Spleen (tissue), 11 donors: ENCODE data around the gene RMC1. TPM values are rescaled to one million over a fixed set of nuclear protein-coding genes. Genes with fewer than 3 reads are reported as not detected.

Experiments
- DNase-seq: peaks from one replicate; pipeline ENCODE4 v3.0.0-alpha.2; 2020
- H3K27ac ChIP-seq, 8 donors: fragments of 200-600 bp; sonication (generic) in 7 of 8; 1 replicate in 4 of 8; 2 replicates in 4 of 8; pipeline versions ENCODE4 v1.5.0 to v1.8.0; 2016 to 2021; ENCODE audit warnings: inconsistent platforms in 4 of 8, mild to moderate bottlenecking in 4 of 8, moderate library complexity in 1 of 8
- H3K27me3 ChIP-seq, 7 donors: fragments of 200-600 bp; sonication (generic) in 6 of 7; replicated peaks in 1 of 7; 1 replicate in 4 of 7; 2 replicates in 3 of 7; pipeline versions ENCODE4 v1.5.0 to v1.8.0; 2016 to 2021; ENCODE audit warnings: inconsistent platforms in 3 of 7, mild to moderate bottlenecking in 1 of 7
- H3K36me3 ChIP-seq, 6 donors: fragments of 200-600 bp; sonication (generic) in 5 of 6; 1 replicate in 4 of 6; 2 replicates in 2 of 6; pipeline versions ENCODE4 v1.5.0 to v1.8.0; 2016 to 2021; ENCODE audit warnings: inconsistent platforms in 2 of 6
- H3K4me1 ChIP-seq, 6 donors: fragments of 200-600 bp; sonication (generic) in 5 of 6; 1 replicate in 3 of 6; 2 replicates in 3 of 6; pipeline versions ENCODE4 v1.5.0 to v1.8.0; 2016 to 2021; ENCODE audit warnings: inconsistent platforms in 3 of 6
- H3K4me3 ChIP-seq, 8 donors: fragments of 200-600 bp; sonication (generic) in 7 of 8; 1 replicate in 4 of 8; 2 replicates in 4 of 8; pipeline versions ENCODE4 v1.5.0 to v1.8.0; 2016 to 2021; ENCODE audit warnings: inconsistent platforms in 4 of 8, mild to moderate bottlenecking in 4 of 8, moderate library complexity in 2 of 8
- H3K9me3 ChIP-seq, 8 donors: fragments of 200-600 bp; sonication (generic) in 7 of 8; 1 replicate in 4 of 8; 2 replicates in 4 of 8; pipeline versions ENCODE4 v1.5.0 to v1.8.0; 2016 to 2021; ENCODE audit warnings: inconsistent platforms in 4 of 8
- CTCF ChIP-seq, 11 experiments: fragments of 200-600 bp in 7 of 11; fragments of 450-650 bp in 4 of 11; sonication (generic) in 4 of 11; IDR thresholded peaks in 8 of 11; conservative IDR thresholded peaks in 3 of 11; 1 replicate in 7 of 11; 2 replicates in 4 of 11; pipeline versions ENCODE4 v1.4.0 to v1.8.0; 2016 to 2021; ENCODE audit warnings: antibody characterized with exemption in 11 of 11, inconsistent platforms in 4 of 11, mild to moderate bottlenecking in 1 of 11
- POLR2A ChIP-seq, 3 donors: fragments of 450-650 bp; IDR thresholded peaks; one replicate each; pipeline ENCODE4 v1.5.1; 2017; ENCODE audit warnings: antibody characterized with exemption in 3 of 3, mild to moderate bottlenecking in 1 of 3
- POLR2AphosphoS5 ChIP-seq, 3 donors: sonication (generic); formaldehyde crosslinking; IDR thresholded peaks; one replicate each; pipeline ENCODE4 v1.5.1; 2017; ENCODE audit warnings: antibody characterized with exemption in 3 of 3
- WGBS, 5 donors: extraction: QIAGEN DNeasy Blood & Tissue Kit in 3 of 5; methylation state at CpG; one replicate each; pipeline versions ENCODE4 v1.1.5 to v1.1.7; 2013 to 2018; 5-methylcytosine and 5-hydroxymethylcytosine counted together
- intact Hi-C: fragments of 100-400 bp; cut with DNase I; formaldehyde crosslinking; loops from one replicate; pipeline ENCODE4 v1.15.0; 2023; ENCODE audit warnings: low total_unique reads
- polyA plus RNA-seq, 3 donors: library from polyadenylated mRNA; stranded (reverse); fragments of 200-250 nt; gene quantifications; one replicate each; pipeline ENCODE4 v1.2.1, GENCODE V29; 2013
- total RNA-seq, 7 donors: library from RNA; depleted of rRNA in 3 of 7; stranded (reverse); fragments of >200 nt in 3 of 7; fragmentation: NEBNext Ultra II Directional in 4 of 7; extraction: Animal tissue kit (Norgen Biotek cat#: 25700) in 4 of 7; gene quantifications; one replicate each; pipeline versions ENCODE4 v1.1.0 to v1.2.1, GENCODE V29; 2016 to 2021
- donor health status: healthy with polysubstance abuse.
- donor health status: DM: no; HTN: no; CAD: no; lungs with moderate emphysema.
- donor health status: DM: no; HTN: no; CAD: no.
- donor health status: Bipolar disorder and iron deficiency.
- donor health status: healthy.
- donor health status: DM: no; HTN: no; CAD: no.
- donor health status: DM: yes; HTN: yes; CAD: no.

RMC1 gene
- total and polyA plus RNA-seq, 10 donors: 29.5 to 74.7 (median 45.2) TPM

- no peak for DNase-seq
- 93 to 96% (median 95%) methylated on average over 14 of the region's 14 CpGs for WGBS, 5 donors
Measured at GRCh38 chr18:23524213-23524707, 20.9 kb downstream of the RMC1 start.

GRCh38 chr18:23526501-23527063 lies 23.3 kb downstream of the RMC1 start:
- intact Hi-C loops: no loop called here
- H3K4me1 ChIP-seq: peaks cover 0 to 44% (median 8%) of the 10 kb centered on the region in 6 donors
- no peak for TF ChIP-seq POLR2A (IDR thresholded peaks at IDR 0.05)
- TF ChIP-seq CTCF (IDR thresholded peaks at IDR 0.05 in 8 of 11, conservative IDR thresholded peaks at IDR 0.05 in 3 of 11): no peak
- TF ChIP-seq POLR2AphosphoS5 (IDR thresholded peaks at IDR 0.05): no peak

More at GRCh38 chr18:23524213-23524707, 20.9 kb downstream of the RMC1 start:
- H3K36me3 ChIP-seq: peaks cover 6 to 100% (median 97%) of the 10 kb centered on the region in 6 donors
- H3K9me3 ChIP-seq: no peaks in the 10 kb centered on the region
- intact Hi-C loops: no loop called here
- peaks cover 0 to 37% (median 6%) of the 10 kb centered on the region in 6 donors for H3K4me1 ChIP-seq
- TF ChIP-seq POLR2AphosphoS5 (IDR thresholded peaks at IDR 0.05) (peak in 2 of 3 donors; percentile 24 to 58), POLR2A (IDR thresholded peaks at IDR 0.05) (no peak), CTCF (IDR thresholded peaks at IDR 0.05 in 8 of 11, conservative IDR thresholded peaks at IDR 0.05 in 3 of 11) (no peak)
- H3K4me3 ChIP-seq: no peak overlapping the region
- H3K27ac ChIP-seq: peak overlapping the region in 1 of 8 donors; percentile 28
- no peaks in the 10 kb centered on the region for H3K27me3 ChIP-seq

DNA sequence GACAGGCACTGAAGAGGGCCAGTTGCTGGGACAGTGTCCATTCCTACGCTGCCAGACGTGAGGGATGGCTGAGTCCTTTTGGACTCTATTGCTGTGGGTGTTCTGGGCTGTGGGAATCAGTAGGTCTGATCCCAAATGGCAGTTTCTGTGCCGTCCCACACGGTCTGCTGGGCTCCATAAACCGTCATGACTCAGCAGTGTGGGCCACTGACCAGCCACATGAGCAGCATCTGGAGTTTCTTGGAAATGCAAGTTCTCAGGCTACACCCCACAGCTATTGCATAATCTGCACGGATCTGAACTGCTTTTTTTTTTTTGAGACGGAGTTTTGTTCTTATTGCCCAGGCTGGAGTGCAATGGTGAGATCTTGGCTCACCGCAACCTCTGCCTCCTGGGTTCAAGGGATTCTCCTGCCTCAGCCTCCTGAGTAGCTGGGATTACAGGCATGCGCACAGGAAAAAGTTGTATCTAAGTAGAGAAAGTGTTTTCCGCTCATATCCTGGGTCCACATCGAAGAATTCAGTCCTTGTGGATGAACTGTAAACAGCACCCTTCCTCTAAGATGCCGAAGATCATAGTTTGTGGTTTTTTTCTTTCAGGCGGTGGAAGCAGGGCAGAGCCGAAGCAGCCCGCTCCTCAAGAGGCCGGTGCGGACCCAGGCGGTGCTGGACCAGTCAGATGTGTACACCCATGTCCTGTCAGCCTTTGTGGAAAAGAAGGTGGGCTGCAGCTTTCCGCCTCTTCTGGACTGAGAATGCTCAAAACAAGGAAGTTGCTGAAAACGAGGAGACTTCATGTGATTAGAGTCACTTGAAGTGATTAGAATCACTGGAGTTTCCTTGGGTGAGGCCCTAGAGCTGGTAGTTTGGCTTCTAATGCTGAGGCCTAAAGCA lies 25.5 kb downstream of the RMC1 start:
- peak overlapping the region in 3 of 8 donors; percentile 10 to 53 (median 29) for H3K27ac ChIP-seq
- no peaks in the 10 kb centered on the region for H3K9me3 ChIP-seq
- WGBS, 5 donors: 74 to 92% (median 85%) methylated on average over 20 of the region's 20 CpGs
- H3K4me3 ChIP-seq: no peak overlapping the region
- H3K27me3 ChIP-seq: no peaks in the 10 kb centered on the region
- peaks cover 0 to 24% (median 3%) of the 10 kb centered on the region in 6 donors for H3K4me1 ChIP-seq
- peaks cover 0 to 100% (median 100%) of the 10 kb centered on the region in 6 donors for H3K36me3 ChIP-seq
- intact Hi-C loops: no loop called here
- DNase-seq: no peak
- TF ChIP-seq CTCF (IDR thresholded peaks at IDR 0.05 in 8 of 11, conservative IDR thresholded peaks at IDR 0.05 in 3 of 11): no peak
- peak; percentile 12 to 58 (median 27) for TF ChIP-seq POLR2AphosphoS5 (IDR thresholded peaks at IDR 0.05)

More at GRCh38 chr18:23526501-23527063, 23.3 kb downstream of the RMC1 start:
- no peak for DNase-seq
- H3K9me3 ChIP-seq: no peaks in the 10 kb centered on the region
- 96 to 98% (median 97%) methylated on average over 5 of the region's 5 CpGs for WGBS, 5 donors
- H3K4me3 ChIP-seq: no peak overlapping the region
- no peak overlapping the region for H3K27ac ChIP-seq
- H3K36me3 ChIP-seq: peaks cover 0 to 100% (median 98%) of the 10 kb centered on the region in 6 donors
- no peaks in the 10 kb centered on the region for H3K27me3 ChIP-seq

DNA sequence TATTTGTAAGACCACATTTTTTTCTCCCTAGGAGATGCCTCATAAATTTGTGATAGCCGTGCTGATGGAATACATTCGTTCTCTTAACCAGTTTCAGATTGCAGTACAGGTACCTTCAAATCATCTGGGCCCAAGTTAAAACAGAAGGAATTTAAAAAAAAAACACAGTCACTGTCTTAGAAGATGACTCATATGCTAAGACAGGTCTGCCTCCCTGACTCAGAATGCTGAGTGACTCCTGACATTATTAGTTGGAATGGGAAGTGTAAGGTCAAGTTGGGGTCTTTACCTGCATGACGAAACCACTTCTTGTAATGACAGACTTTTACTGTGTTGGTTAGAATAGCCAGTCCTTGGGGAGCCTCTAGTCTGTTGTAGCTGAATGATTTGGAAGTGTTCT lies 26.3 kb downstream of the RMC1 start:
- DNase-seq: no peak
- intact Hi-C loops: no loop called here
- H3K4me1 ChIP-seq: peaks cover 0 to 22% (median 3%) of the 10 kb centered on the region in 6 donors
- H3K27me3 ChIP-seq: no peaks in the 10 kb centered on the region
- no peaks in the 10 kb centered on the region for H3K9me3 ChIP-seq
- no peak overlapping the region for H3K4me3 ChIP-seq
- peaks cover 0 to 100% (median 100%) of the 10 kb centered on the region in 6 donors for H3K36me3 ChIP-seq
- 72 to 92% (median 86%) methylated on average over 3 of the region's 3 CpGs for WGBS, 5 donors
- peak overlapping the region in 2 of 8 donors; percentile 29 to 53 for H3K27ac ChIP-seq
- TF ChIP-seq POLR2AphosphoS5 (IDR thresholded peaks at IDR 0.05): no peak
- no peak for TF ChIP-seq CTCF (IDR thresholded peaks at IDR 0.05 in 8 of 11, conservative IDR thresholded peaks at IDR 0.05 in 3 of 11)
- TF ChIP-seq POLR2A (IDR thresholded peaks at IDR 0.05): no peak
